ENCODE measurements around the gene AGTPBP1.

- TF ChIP-seq POLR2A (IDR thresholded peaks at IDR 0.05) = no peak
- TF ChIP-seq CTCF (IDR thresholded peaks at IDR 0.05) = no peak
These were observed 137.8 kb downstream of the AGTPBP1 start for GRCh38 chr9:85603936-85604335.

Data from lower leg skin (tissue), 3 donors.